ENCODE measurements around the gene HEMK1.

Gene HEMK1

DNA sequence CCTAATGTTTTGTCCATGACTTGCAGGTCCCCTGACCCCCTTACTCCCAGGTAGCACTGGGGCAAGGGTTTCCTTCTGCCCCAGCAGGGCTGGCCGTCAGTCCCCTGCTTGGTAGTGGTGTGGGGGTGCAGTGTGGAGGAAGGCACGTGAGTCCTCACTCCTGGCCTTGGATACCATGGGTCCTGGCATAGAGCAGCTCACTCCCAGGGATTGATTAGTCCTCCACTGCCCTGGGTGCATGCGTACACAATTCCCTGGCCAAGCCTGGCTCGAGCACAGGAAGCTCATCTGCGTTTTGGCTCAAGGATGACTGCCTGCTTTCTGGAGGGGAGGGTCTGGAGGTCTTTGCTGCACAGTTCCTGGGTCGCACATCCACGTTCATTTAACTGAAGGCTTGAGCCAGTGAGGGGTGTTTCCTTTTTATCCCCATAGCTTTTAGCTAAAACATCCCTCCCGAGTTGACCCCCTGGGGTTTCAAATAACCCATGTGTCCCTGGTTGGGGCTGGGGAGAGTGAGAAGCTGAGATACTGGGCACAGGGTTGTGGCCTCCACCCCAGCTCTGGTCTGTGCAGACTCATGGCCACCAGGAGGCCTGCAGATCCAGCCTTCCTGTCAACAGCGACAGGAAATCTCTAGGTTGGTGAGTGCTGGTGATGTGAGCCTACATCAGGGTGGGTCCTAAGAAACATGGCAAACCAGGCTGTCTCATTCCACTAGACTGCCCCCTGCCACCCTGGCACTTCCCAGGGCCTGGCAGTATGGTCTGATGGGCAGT lies 11.5 kb downstream of the HEMK1 start:
- no peak overlapping the region for H3K27ac ChIP-seq
- no peak for TF ChIP-seq CTCF (conservative IDR thresholded peaks at IDR 0.05)

DNA sequence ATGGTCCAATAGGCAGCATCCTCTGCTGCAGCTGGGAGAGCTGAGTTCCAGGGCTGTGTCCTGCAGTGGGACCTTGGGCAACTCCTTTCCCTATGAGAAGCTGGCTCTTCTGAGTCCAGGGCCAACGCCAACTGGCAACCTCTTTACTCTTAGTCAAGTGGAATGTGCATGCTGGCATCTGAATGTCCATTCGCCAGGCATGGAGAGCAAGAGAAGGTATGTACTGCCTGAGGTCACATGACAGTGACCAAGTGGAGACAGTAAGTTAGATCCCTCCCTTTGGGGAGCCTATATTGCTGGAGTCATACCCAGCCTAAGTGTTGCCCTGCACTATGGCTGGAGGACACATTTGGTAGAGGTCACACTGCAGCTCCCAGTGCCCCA lies 12.1 kb downstream of the HEMK1 start:
- H3K27ac ChIP-seq: no peak overlapping the region

GRCh38 chr3:50582083-50582482 lies 12.8 kb downstream of the HEMK1 start:
- no peak for TF ChIP-seq CTCF (conservative IDR thresholded peaks at IDR 0.05)
- H3K27ac ChIP-seq: no peak overlapping the region

More for the DNA sequence above, 12.1 kb downstream of the HEMK1 start:
- TF ChIP-seq CTCF (conservative IDR thresholded peaks at IDR 0.05): no peak

DNA sequence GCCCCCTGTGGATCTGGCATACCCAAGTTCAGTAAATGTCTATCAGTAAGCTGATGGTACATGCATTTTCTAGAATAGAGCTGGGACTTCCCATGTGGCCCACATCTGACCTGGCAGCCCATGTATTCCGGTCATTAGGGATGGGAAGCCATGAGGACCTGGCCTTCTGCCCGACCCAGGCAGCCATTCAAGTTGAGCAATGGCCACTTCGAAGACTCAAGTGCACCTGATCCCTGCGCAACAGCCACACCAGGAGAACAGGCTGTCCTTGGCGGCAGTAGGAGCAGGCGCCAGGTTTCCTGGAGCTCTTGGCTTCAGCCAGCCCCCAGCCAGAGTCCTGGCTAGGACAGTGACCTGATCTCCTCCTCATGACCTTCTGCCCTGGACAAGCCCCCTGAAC lies 14.6 kb downstream of the HEMK1 start:
- no peak overlapping the region for H3K27ac ChIP-seq
- no peak for TF ChIP-seq CTCF (conservative IDR thresholded peaks at IDR 0.05)

GRCh38 chr3:50584391-50584790 lies 15.1 kb downstream of the HEMK1 start:
- no peak overlapping the region for H3K27ac ChIP-seq
- TF ChIP-seq CTCF (conservative IDR thresholded peaks at IDR 0.05): no peak

DNA sequence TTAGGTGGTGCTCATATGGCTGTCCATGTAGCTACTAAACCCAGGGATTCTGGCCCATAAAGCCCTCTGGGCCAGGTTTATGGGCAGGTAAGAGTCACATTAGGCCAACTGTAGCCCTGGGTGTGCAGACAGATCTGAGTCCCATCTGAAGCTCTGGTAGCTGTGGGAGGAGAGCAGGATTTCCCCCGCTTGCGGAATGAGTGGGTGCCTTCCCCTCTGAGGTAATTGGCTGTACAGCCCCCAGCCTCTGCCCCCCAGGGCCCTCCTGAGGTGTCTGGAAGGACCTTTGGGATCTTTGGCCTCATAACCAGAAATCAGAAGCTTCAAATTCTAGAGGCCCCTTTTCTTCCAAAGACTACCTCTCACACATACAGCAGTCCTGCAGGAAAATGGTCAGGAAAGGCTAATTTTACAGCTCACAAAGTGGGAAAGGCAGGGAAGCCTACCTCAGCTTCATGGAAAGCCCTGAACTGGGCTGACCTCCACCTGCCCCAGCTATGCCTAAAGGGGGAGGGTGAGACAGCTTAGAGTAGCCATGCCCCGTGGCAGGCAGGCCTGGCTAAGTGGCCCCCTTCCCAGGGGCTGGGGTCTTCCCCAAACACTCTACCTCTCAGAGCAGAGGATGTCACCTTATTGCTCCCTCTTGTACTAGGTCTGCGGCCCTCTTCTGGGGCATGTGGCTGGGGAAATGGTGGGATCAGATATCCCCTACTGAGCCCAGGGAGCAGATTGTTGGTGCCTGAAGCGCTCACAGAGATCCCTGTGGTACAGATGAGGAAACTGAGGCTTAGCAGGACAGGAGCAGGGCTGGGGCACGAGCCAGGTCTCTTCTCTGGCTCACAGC lies 16.8 kb downstream of the HEMK1 start:
- H3K27ac ChIP-seq: no peak overlapping the region
- TF ChIP-seq CTCF (conservative IDR thresholded peaks at IDR 0.05): no peak

- TF ChIP-seq CTCF (conservative IDR thresholded peaks at IDR 0.05): no peak
- no peak overlapping the region for H3K27ac ChIP-seq
Observed at GRCh38 chr3:50586763-50587070, 17.4 kb downstream of the HEMK1 start.
